ENCODE data around the gene TBCB.

- TF ChIP-seq TSHZ2 (CRISPR knock-in tag; IDR thresholded peaks at IDR 0.05) (no peak), PATZ1 (CRISPR knock-in tag; IDR thresholded peaks at IDR 0.05; ENCODE audit: borderline replicate concordance) (no peak), ZNF70 (CRISPR knock-in tag; IDR thresholded peaks at IDR 0.05) (no peak), BACH2 (CRISPR knock-in tag; IDR thresholded peaks at IDR 0.05; ENCODE audit: borderline replicate concordance) (no peak)
Observed at GRCh38 chr19:36116344-36116637, 1.0 kb downstream of the TBCB start.
